Neural progenitor cell (in vitro differentiated cells): ENCODE data around the gene PRAF2. TPM values are rescaled to one million over a fixed set of nuclear protein-coding genes. Genes with fewer than 3 reads are reported as not detected.

Source experiments
- DNase-seq: peaks from one replicate; pipeline ENCODE4 v3.0.0-alpha.2; 2016; ENCODE audit warnings: low spot score
- H2AFZ ChIP-seq: fragments of 200-600 bp; sonication (generic); replicated peaks from 2 replicates; pipeline ENCODE4 v1.6.1; 2016; ENCODE audit warnings: antibody characterized with exemption
- H3F3A ChIP-seq: fragments of 200-600 bp; sonication (generic); 2 replicates; pipeline ENCODE4 v1.6.1; 2016; ENCODE audit warnings: antibody characterized with exemption, low read depth
- H3K27ac ChIP-seq: fragments of 200-600 bp; sonication (generic); 2 replicates; pipeline ENCODE4 v1.5.1; 2016; ENCODE audit warnings: mild to moderate bottlenecking
- H3K27me3 ChIP-seq: fragments of 200-600 bp; sonication (generic); 2 replicates; pipeline ENCODE4 v1.6.1; 2016; ENCODE audit warnings: mild to moderate bottlenecking, moderate library complexity
- H3K36me3 ChIP-seq: fragments of 200-600 bp; sonication (generic); 2 replicates; pipeline ENCODE4 v1.5.1; 2016
- H3K4me1 ChIP-seq: fragments of 200-600 bp; sonication (generic); 2 replicates; pipeline ENCODE4 v1.6.1; 2016; ENCODE audit warnings: mixed run types
- H3K4me2 ChIP-seq: fragments of 200-600 bp; sonication (generic); 2 replicates; pipeline ENCODE4 v1.6.1; 2016
- H3K4me3 ChIP-seq: fragments of 200-600 bp; sonication (generic); 2 replicates; pipeline ENCODE4 v1.5.1; 2016
- H3K79me2 ChIP-seq: fragments of 200-600 bp; sonication (generic); 2 replicates; pipeline ENCODE4 v1.6.1; 2016; ENCODE audit warnings: low read depth
- H3K9ac ChIP-seq: fragments of 200-600 bp; sonication (generic); 2 replicates; pipeline ENCODE4 v1.6.1; 2016
- H3K9me3 ChIP-seq: fragments of 200-600 bp; sonication (generic); 2 replicates; pipeline ENCODE4 v1.5.1; 2016; ENCODE audit warnings: low read depth
- H4K20me1 ChIP-seq: fragments of 200-600 bp; sonication (generic); 2 replicates; pipeline ENCODE4 v1.6.1; 2016; ENCODE audit warnings: low read depth
- H3K27ac Mint-ChIP-seq: 3 replicates; pipeline ENCODE4 v1.8.0; 2021; ENCODE audit warnings: mixed read lengths
- H3K27me3 Mint-ChIP-seq: 2 replicates; pipeline ENCODE4 v1.8.0; 2022; ENCODE audit warnings: low read depth, mild to moderate bottlenecking, inconsistent platforms, moderate library complexity, mixed read lengths; ENCODE audit not compliant: insufficient read depth
- H3K36me3 Mint-ChIP-seq: 3 replicates; pipeline ENCODE4 v1.8.0; 2021; ENCODE audit warnings: mixed read lengths
- H3K4me1 Mint-ChIP-seq: 3 replicates; pipeline ENCODE4 v1.8.0; 2021; ENCODE audit warnings: mixed read lengths
- H3K4me3 Mint-ChIP-seq: 3 replicates; pipeline ENCODE4 v1.8.0; 2021; ENCODE audit warnings: mild to moderate bottlenecking, moderate library complexity, mixed read lengths
- H3K9me3 Mint-ChIP-seq: 3 replicates; pipeline ENCODE4 v1.8.0; 2020; ENCODE audit warnings: mixed read lengths
- EZH2 ChIP-seq: fragments of 200-600 bp; sonication (generic); IDR thresholded peaks from 2 replicates; pipeline ENCODE4 v1.6.1; 2017; ENCODE audit warnings: antibody characterized with exemption, mild to moderate bottlenecking, moderate library complexity
- EZH2phosphoT487 ChIP-seq: fragments of 200-600 bp; sonication (generic); IDR thresholded peaks from 2 replicates; pipeline ENCODE4 v1.6.1; 2017; ENCODE audit warnings: antibody characterized with exemption
- total RNA-seq: library from RNA; depleted of rRNA; stranded (reverse); fragments of >200 nt; gene quantifications from 2 replicates; pipeline ENCODE4 v1.2.3, GENCODE V29; 2015; ENCODE audit warnings: low replicate concordance
- TF ChIP-seq, protein P1 (sequence below): fragments of 200-600 bp; sonication (generic); IDR thresholded peaks from 2 replicates; pipeline ENCODE4 v1.5.1; 2017; ENCODE audit warnings: antibody characterized with exemption, mild to moderate bottlenecking

PRAF2 gene
- total RNA-seq, 1 donor from 2014 or later: 0.30 TPM

GRCh38 chrX:49041744-49042580 lies 31.8 kb downstream of the PRAF2 start:
- Histone ChIP-seq H3K9me3 (no peaks in the 10 kb centered on the region), H3K4me1 (peaks cover 3% of the 10 kb centered on the region), H3F3A (peaks cover 18% of the 10 kb centered on the region), H3K27me3 (no peaks in the 10 kb centered on the region), H4K20me1 (peaks cover 5% of the 10 kb centered on the region), H3K36me3 (no peaks in the 10 kb centered on the region), H2AFZ (no peak overlapping the region), H3K4me3 (peak overlapping the region; percentile 78), H3K9ac (no peak overlapping the region), H3K4me2 (peak overlapping the region; percentile 77), H3K79me2 (peaks cover 35% of the 10 kb centered on the region), H3K27ac (peak overlapping the region; percentile 36)
- Mint-ChIP-seq H3K9me3 (peaks cover 30% of the 10 kb centered on the region), H3K4me3 (peak overlapping the region; percentile 94), H3K4me1 (peaks cover 45% of the 10 kb centered on the region), H3K36me3 (peaks cover 9% of the 10 kb centered on the region), H3K27ac (peak overlapping the region; percentile 93), H3K27me3 (peaks cover 10% of the 10 kb centered on the region)
- peak; percentile 38 for DNase-seq
- TF ChIP-seq EZH2phosphoT487 (no peak), EZH2 (no peak)
- TF ChIP-seq, protein P1, sequence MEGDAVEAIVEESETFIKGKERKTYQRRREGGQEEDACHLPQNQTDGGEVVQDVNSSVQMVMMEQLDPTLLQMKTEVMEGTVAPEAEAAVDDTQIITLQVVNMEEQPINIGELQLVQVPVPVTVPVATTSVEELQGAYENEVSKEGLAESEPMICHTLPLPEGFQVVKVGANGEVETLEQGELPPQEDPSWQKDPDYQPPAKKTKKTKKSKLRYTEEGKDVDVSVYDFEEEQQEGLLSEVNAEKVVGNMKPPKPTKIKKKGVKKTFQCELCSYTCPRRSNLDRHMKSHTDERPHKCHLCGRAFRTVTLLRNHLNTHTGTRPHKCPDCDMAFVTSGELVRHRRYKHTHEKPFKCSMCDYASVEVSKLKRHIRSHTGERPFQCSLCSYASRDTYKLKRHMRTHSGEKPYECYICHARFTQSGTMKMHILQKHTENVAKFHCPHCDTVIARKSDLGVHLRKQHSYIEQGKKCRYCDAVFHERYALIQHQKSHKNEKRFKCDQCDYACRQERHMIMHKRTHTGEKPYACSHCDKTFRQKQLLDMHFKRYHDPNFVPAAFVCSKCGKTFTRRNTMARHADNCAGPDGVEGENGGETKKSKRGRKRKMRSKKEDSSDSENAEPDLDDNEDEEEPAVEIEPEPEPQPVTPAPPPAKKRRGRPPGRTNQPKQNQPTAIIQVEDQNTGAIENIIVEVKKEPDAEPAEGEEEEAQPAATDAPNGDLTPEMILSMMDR: no peak

- Histone ChIP-seq H3K36me3 (no peaks in the 10 kb centered on the region), H3K9ac (no peak overlapping the region), H2AFZ (no peak overlapping the region), H4K20me1 (peaks cover 5% of the 10 kb centered on the region), H3K27ac (no peak overlapping the region), H3K27me3 (no peaks in the 10 kb centered on the region), H3K4me1 (peaks cover 3% of the 10 kb centered on the region), H3K4me2 (peak overlapping the region; percentile 77), H3K79me2 (peaks cover 35% of the 10 kb centered on the region), H3K9me3 (no peaks in the 10 kb centered on the region), H3F3A (peaks cover 18% of the 10 kb centered on the region), H3K4me3 (peak overlapping the region; percentile 78)
- H3K9me3 Mint-ChIP-seq: peaks cover 26% of the 10 kb centered on the region
- H3K27me3 Mint-ChIP-seq: peaks cover 9% of the 10 kb centered on the region
- TF ChIP-seq, protein P1: no peak
- TF ChIP-seq EZH2phosphoT487 (no peak), EZH2 (no peak)
- peak overlapping the region; percentile 94 for H3K4me3 Mint-ChIP-seq
- no peak for DNase-seq
- H3K27ac Mint-ChIP-seq: peak overlapping the region; percentile 42
- peaks cover 45% of the 10 kb centered on the region for H3K4me1 Mint-ChIP-seq
- peaks cover 9% of the 10 kb centered on the region for H3K36me3 Mint-ChIP-seq
Observed at GRCh38 chrX:49040376-49040955, 33.3 kb downstream of the PRAF2 start.

- Mint-ChIP-seq H3K27me3 (peaks cover 9% of the 10 kb centered on the region), H3K36me3 (peaks cover 10% of the 10 kb centered on the region), H3K4me1 (peaks cover 45% of the 10 kb centered on the region), H3K9me3 (peaks cover 27% of the 10 kb centered on the region), H3K27ac (peak overlapping the region; percentile 42), H3K4me3 (peak overlapping the region; percentile 94)
- Histone ChIP-seq H4K20me1 (peaks cover 5% of the 10 kb centered on the region), H3K9me3 (no peaks in the 10 kb centered on the region), H3K36me3 (no peaks in the 10 kb centered on the region), H3K79me2 (peaks cover 35% of the 10 kb centered on the region), H3K4me1 (peaks cover 3% of the 10 kb centered on the region), H3K4me2 (peak overlapping the region; percentile 77), H3K27ac (peak overlapping the region; percentile 10), H3F3A (peaks cover 18% of the 10 kb centered on the region), H3K4me3 (peak overlapping the region; percentile 78), H3K27me3 (no peaks in the 10 kb centered on the region), H2AFZ (no peak overlapping the region), H3K9ac (no peak overlapping the region)
- TF ChIP-seq EZH2phosphoT487 (no peak), EZH2 (no peak)
- TF ChIP-seq, protein P1: no peak
- DNase-seq: peak; percentile 92
Observed at GRCh38 chrX:49039598-49040375, 34.0 kb downstream of the PRAF2 start.
